ENCODE results near the gene TACC2. TPM values are rescaled to one million over a fixed set of nuclear protein-coding genes. Genes with fewer than 3 reads are reported as not detected.

TACC2 gene
- total and polyA plus RNA-seq, 9 of the 15 experiments (the other 6 are each of a cell fraction or from before 2014, with no cell fraction given), result under 0.01 to 0.35 (median 0.03) TPM; not detected in 6

GRCh38 chr10:122010405-122011050 is 21.6 kb downstream of the TACC2 start:
- DNase-seq (ENCODE audit: extremely low read depth in 1 of 4, low spot score in 3 of 4), result no peak
- Histone ChIP-seq H4K20me1 (replicated peaks; ENCODE audit: control insufficient read depth, insufficient read depth, low read length) (no peaks in the 10 kb centered on the region), H3K9me3 (replicated peaks; ENCODE audit: control insufficient read depth, insufficient read depth, low read depth, low read length) (no peaks in the 10 kb centered on the region), H3K9ac (ENCODE audit: insufficient read depth in 1 of 2, low read depth in 2 of 2, low read length in 2 of 2) (no peak overlapping the region), H2AFZ (ENCODE audit: low read depth, low read length) (no peak overlapping the region), H3K36me3 (ENCODE audit: control insufficient read depth, insufficient read depth, low read length) (no peaks in the 10 kb centered on the region), H3K79me2 (ENCODE audit: control insufficient read depth, insufficient read depth, low read length) (no peaks in the 10 kb centered on the region), H3K27ac (ENCODE audit: extremely low read depth, low read depth, low read length) (no peak overlapping the region), H3K27me3 (ENCODE audit: control insufficient read depth in 2 of 2, insufficient read depth in 2 of 2, low read length in 2 of 2) (peaks cover 2 to 28% of the 10 kb centered on the region in 2 experiments; a peak in 4 of 5 replicates), H3K4me3 (no peak overlapping the region), H3K9me1 (ENCODE audit: control insufficient read depth, insufficient read depth, low read length) (no peaks in the 10 kb centered on the region), H3K4me1 (replicated peaks in 1 of 2; ENCODE audit: control insufficient read depth in 2 of 2, insufficient read depth in 2 of 2, low read length in 2 of 2) (no peaks in the 10 kb centered on the region), H3K4me2 (ENCODE audit: insufficient read depth, low read length) (no peak overlapping the region)
- WGBS (ENCODE audit: insufficient coverage, low coverage, missing lambda C conversion rate), result 0% methylated on average over 4 of the region's 4 CpGs
- POLR2A ChIA-PET, result no interaction called here
- intact Hi-C loops (cut with micrococcal nuclease), result no loop called here
- CTCF ChIA-PET (ENCODE audit: low intra/inter-chr PET ratio), result no interaction called here
- BruUV-seq (replicated peaks), result no TSS peak
- in situ Hi-C loops (cut with MboI), result no loop called here
- no peak for FAIRE-seq
- ATAC-seq, result no peak
- TF ChIP-seq ZNF583 (CRISPR knock-in tag; IDR thresholded peaks at IDR 0.05) (no peak), PKNOX1 (IDR thresholded peaks at IDR 0.05) (no peak), SMARCB1 (IDR thresholded peaks at IDR 0.05; ENCODE audit: insufficient read length, low read depth) (no peak), NCOA4 (IDR thresholded peaks at IDR 0.05; ENCODE audit: partially characterized antibody) (no peak), ZNF609 (CRISPR knock-in tag; IDR thresholded peaks at IDR 0.05; ENCODE audit: borderline replicate concordance) (no peak), ZNF76 (CRISPR knock-in tag; IDR thresholded peaks at IDR 0.05; ENCODE audit: borderline replicate concordance) (no peak), ZBTB11 (CRISPR knock-in tag; IDR thresholded peaks at IDR 0.05) (no peak), BCL6 (CRISPR knock-in tag; IDR thresholded peaks at IDR 0.05) (no peak), CTBP1 (IDR thresholded peaks at IDR 0.05; ENCODE audit: borderline replicate concordance) (no peak), HDAC6 (IDR thresholded peaks at IDR 0.05; ENCODE audit: low read depth, low read length) (no peak), ETS2 (tag; IDR thresholded peaks at IDR 0.05; ENCODE audit: borderline replicate concordance, poor library complexity, severe bottlenecking) (no peak)
